Esophagus muscularis mucosa (tissue), 4 donors: ENCODE measurements around the gene SSTR5.

Source experiments
- EP300 ChIP-seq: sonication (generic); formaldehyde crosslinking; IDR thresholded peaks from one replicate; pipeline ENCODE4 v1.6.1; 2017; ENCODE audit warnings: antibody characterized with exemption
- POLR2A ChIP-seq: fragments of 450-650 bp; IDR thresholded peaks from one replicate; pipeline ENCODE4 v1.6.1; 2017; ENCODE audit warnings: antibody characterized with exemption, moderate library complexity, mild to moderate bottlenecking, low read depth
- POLR2AphosphoS5 ChIP-seq, 2 donors: sonication (generic); formaldehyde crosslinking; IDR thresholded peaks; one replicate each; pipeline ENCODE4 v1.6.1; 2017; ENCODE audit warnings: antibody characterized with exemption in 2 of 2
- TF ChIP-seq, protein P1 (sequence below), 3 experiments: fragments of 200-600 bp in 2 of 3; fragments of 450-650 bp in 1 of 3; sonication (generic) in 2 of 3; IDR thresholded peaks; one replicate each; pipeline ENCODE4 v1.5.1; 2017 to 2019; ENCODE audit warnings: antibody characterized with exemption in 3 of 3, mild to moderate bottlenecking in 2 of 3, moderate library complexity in 1 of 3

DNA sequence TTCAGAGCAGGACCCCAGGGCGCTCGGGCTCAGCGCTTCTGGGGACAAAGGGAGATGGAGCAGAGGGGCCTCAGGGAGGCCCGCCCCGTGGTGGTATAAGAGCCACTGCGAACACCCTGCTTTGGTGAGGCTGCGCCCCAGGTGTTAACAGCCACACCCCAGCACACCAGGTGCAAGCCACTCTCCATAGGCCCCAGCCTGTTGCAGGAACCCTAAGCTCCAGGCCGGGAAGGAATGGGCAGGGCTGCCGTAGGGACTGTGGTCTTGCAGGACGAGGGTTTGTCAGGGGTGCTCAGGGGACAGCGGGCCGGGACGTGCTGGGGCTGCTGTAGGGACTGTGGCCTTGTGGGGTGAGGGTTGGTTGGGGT lies 17.0 kb upstream of the SSTR5 start:
- no peak for TF ChIP-seq POLR2AphosphoS5 (IDR thresholded peaks at IDR 0.05)
- TF ChIP-seq, protein P1, sequence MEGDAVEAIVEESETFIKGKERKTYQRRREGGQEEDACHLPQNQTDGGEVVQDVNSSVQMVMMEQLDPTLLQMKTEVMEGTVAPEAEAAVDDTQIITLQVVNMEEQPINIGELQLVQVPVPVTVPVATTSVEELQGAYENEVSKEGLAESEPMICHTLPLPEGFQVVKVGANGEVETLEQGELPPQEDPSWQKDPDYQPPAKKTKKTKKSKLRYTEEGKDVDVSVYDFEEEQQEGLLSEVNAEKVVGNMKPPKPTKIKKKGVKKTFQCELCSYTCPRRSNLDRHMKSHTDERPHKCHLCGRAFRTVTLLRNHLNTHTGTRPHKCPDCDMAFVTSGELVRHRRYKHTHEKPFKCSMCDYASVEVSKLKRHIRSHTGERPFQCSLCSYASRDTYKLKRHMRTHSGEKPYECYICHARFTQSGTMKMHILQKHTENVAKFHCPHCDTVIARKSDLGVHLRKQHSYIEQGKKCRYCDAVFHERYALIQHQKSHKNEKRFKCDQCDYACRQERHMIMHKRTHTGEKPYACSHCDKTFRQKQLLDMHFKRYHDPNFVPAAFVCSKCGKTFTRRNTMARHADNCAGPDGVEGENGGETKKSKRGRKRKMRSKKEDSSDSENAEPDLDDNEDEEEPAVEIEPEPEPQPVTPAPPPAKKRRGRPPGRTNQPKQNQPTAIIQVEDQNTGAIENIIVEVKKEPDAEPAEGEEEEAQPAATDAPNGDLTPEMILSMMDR (IDR thresholded peaks at IDR 0.05) = no peak
- TF ChIP-seq POLR2A = no peak
- no peak for TF ChIP-seq EP300
